ENCODE measurements around the gene DSTN. TPM values are rescaled to one million over a fixed set of nuclear protein-coding genes. Genes with fewer than 3 reads are reported as not detected.

The DSTN gene
- total RNA-seq, 1 donor from 2014 or later = 860 TPM

DNA sequence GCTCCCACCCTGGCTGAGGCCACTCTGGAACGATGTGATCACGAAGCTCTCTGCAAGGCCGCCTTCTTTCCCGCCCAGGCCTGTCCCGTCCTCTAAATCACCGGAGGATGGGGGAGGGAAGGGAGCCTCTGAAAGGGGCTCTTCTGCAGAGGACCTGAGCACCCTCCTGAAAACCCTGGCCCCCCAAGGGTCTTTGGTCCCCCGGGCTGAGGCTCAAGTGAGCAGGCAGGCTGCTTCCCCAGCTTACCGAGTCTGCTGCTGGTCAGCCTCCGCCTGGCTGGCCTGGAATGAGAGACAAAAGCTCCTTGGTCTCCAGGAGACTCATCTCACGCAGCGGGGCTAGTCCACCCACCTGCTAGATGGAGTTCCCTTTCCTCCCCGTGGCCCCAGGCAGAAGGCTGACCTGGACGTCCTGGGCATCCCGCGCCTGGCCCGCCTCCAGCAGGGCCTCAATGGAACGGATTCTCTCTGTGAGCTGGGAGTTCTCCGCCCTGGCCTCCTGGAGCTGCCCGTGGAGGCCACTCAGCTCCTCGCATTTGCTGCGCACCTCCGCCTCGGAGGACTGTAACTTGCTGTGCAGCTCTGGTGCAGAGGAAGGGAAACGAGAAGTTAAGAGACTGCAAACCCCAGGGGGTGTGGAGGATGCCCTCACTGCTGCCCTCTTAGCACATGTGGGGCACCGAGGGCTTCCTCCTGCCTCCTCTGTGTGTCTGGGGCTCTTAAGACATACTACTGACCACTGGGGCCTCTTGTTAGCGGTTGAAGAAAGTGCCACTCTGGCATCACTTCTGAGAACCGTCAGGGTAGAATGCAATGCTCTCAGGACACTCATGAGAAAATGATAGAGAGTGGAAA, 57.5 kb downstream of the DSTN start:
- DNase-seq (peak; percentile 40), ATAC-seq (ENCODE audit: poor library complexity) (no peak)
- intact Hi-C loops (cut with DNase I) = no loop called here

DNA sequence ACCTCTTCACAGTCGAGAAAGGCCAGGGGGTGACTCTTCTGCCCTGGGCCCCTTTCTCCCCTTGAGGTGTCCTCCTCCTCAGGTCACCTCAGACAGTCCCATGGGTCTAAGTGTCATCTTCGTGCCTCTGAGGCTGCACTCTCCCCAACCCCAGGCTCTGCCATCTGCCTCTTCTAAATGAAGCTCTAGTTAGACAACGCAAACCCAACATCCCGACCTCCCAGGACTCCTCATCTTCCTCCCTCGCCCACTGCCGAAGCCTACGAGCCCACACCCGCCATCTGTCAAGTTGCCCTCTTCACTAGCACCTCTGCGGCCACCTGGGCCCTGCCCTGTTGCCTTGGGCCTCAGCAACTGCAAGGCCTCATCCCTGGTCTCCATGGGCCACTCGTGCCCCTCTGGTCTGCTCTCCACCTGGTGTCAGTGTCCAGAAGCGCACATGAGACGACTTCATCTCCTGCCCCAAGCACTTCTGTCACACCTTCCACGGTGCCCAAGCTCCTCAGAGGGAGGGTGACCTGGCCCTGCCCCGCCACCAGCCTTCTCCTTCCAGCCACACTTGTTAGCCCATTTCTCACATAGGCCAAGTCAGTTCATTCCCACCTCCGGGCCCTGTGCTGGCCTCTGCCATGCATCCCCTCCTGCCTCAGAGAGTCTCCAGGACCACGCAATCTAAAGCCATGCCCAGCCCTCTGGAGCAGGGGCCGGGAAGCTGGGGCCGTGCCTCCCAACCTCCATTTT, 58.4 kb downstream of the DSTN start:
- ATAC-seq (ENCODE audit: poor library complexity) = no peak
- peak; percentile 42 for DNase-seq
- intact Hi-C loops (cut with DNase I) = no loop called here

DNA sequence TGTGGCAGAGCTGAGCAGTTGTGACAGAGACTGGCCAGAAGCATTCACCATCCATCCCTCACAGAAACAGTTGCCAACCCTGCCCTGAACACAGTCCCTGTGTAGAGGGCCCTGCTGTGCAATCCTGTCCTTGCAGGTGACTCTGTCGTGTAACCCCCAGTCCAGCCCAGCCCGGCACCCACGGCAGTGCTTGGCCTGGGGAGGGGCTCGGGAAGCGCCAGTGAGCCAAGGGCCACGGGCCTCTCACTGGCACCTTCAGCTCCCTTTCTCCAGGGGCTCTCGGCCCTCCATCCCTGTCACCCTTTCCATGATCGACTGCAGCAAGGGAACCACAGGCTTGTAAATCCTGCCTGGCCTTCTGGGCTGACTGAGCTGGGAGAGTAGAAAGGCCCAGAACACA, 59.1 kb downstream of the DSTN start:
- ATAC-seq (ENCODE audit: poor library complexity) (no peak), DNase-seq (no peak)
- intact Hi-C loops (cut with DNase I) = no loop called here

DNA sequence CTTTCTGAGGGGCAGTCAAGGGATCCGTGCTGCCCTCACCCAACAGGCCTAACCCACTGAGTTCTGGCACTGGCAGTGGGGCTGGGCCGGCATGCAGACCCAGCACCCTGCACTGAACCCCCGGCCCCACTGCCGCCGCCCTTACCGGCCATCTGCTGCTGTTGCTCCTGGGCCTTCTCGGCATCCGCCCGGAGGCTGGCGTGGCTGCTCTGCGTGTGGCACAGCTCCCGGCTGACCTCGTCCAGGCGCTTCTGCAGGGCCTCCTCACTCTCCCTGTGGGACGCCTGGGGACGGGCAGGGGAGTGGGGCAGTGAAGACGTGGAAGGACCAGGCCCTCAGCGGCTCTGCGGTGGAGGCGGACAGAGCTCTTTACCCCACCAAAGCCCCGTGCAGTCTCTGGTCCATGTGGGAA, 59.8 kb downstream of the DSTN start:
- peak; percentile 22 for DNase-seq
- intact Hi-C loops (cut with DNase I) = no loop called here
- ATAC-seq (ENCODE audit: poor library complexity) = no peak

DNA sequence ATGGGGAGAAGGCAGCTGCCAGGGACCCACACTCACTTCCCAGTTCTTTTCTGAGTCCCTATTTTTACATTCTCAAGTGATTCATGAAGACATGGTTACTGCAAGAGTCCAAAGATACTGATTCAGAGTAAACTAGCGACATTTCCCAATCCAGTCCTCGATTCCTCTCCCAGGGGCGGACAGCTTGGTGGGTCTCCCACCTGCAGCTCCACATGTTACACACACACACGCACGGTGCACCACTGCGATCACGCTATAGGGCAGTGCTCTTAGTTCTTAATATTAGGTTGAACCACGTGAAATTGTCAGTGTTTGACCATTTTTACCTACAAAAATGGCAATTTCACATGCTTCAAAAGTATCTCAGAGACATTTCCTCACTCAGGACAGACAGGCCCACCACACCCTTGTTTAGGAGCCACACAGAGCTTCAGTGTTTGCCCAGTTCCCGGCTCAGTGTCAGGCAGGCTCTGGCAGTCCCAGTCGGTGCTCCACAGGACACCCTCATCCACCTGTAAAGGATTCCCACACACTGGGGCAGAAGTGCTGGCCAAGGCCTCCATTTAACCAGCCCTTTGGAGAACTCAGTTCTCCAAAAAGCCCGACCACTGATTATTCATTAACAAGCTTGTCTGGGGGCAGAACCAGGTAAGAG, 60.4 kb downstream of the DSTN start:
- DNase-seq (peak; percentile 24), ATAC-seq (ENCODE audit: poor library complexity) (no peak)
- intact Hi-C loops (cut with DNase I) = no loop called here

DNA sequence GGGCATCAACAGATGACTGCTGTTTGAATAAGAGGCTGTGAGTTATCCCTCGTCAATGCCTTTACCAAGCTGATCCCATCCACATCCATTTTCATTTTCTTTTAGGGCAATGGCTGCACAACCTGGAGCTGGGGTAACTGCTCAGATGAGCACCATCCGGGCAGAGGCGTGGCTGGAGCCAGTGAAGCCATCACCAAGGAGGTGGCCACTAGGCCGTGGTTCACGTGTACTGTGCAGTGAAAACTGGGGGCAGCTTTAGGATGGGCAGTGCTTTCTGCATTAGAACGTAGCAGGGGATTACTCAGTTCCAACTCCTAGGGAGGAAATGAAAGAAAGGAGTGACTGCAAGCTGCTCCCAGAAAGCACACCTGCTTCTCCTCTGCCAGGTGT, 60.9 kb downstream of the DSTN start:
- no peak for ATAC-seq (ENCODE audit: poor library complexity)
- DNase-seq = peak; percentile 29
- intact Hi-C loops (cut with DNase I) = no loop called here

DNA sequence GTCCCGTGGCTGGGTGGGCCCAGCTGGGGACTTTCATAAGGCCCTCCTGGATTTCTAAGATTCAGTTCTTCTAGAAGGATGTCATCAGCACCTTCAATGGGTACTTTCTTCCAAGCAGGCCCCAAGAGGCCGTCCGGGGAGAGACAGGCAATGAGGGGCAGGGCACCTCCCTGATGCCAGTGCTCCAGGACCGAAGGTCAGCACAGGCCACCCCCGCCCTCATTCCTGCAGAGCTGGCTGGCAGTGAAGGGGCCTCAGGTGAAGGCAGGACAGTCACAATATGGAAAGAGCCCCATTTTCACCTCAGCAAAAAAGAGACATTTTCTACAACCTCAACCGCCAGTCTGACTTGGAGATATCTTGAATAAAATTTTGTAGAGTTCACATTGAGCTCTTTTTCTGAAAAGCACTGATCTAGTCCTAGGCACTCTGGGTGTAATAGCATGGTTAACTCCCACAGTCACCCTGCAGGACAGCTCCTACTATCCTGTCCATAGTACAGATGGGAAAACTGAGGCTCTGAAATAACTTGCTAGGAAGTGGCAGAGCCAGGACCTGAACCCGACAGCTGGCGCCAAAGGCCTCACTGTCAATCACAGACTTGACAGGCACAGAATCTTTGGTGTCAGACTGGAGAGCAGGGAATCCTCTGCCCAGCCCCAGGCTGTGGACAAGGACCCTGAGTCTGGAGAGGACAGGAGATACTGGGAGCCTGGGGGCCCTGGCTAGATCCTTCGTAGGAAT, 61.9 kb downstream of the DSTN start:
- ATAC-seq (ENCODE audit: poor library complexity) (no peak), DNase-seq (peak; percentile 33)
- intact Hi-C loops (cut with DNase I) = no loop called here

DNA sequence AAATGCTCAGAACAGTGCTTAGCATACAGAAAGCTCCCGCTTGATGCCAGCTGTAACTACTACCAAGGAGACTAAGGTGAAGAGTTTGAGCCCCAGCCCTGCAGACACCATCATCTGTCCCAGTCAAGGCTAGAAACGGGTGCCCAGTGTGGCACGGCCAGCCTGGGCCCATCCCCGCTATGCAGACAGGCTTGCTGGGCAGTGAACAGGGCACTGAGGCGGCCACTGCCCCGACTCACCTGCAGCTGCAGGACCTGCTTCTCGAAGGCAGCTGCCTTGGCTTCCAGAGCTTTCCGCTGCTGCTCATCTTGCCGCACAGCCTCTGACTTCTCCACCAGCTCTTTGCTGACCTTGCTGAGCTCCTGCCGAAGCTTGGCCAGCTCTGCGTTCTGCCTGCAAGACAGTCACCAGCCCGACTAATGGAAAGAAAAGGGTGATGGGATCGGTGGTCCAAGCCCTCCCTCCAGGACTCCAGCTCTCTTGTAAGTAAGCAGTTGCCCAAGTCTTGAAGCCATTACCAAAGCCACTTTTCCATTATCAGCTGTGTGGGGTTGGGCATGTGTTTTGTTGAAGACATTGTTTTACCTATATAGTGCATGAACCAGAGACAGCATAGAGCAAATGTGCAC, 63.5 kb downstream of the DSTN start:
- DNase-seq (peak; percentile 16), ATAC-seq (ENCODE audit: poor library complexity) (no peak)
- intact Hi-C loops (cut with DNase I) = no loop called here

DNA sequence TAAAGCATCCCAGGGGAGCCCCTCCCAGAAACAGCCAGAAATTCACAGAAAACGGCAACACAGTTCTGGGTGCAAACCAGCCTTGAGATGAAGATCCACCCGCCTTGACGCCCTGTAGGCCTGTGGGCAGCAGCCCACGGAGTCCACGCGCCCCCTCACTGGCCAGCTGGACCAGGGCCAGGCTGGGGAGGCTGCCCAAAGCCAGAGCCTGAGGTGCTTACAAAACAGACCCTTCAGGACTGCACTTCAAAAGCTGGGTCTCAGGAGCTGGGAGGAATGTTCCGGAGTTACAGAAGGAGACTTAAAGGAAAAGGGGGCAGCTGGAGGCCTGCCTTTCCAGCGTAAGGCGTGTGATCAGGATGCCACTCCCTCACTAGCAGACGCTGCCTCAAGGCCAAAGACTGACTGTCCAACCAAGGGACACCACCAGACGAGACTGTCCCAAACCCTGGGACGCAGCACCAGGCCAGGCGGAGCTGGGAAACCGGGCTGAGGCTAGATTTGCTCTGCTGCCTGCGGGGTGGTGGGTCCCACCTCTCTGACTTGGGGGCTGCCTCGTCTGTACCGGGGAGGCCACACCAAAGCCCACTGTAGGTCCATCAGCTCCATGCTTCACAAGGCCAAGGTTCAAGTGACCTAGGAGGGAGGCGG, 64.1 kb downstream of the DSTN start:
- no peak for ATAC-seq (ENCODE audit: poor library complexity)
- intact Hi-C loops (cut with DNase I) = no loop called here
- DNase-seq = no peak

DNA sequence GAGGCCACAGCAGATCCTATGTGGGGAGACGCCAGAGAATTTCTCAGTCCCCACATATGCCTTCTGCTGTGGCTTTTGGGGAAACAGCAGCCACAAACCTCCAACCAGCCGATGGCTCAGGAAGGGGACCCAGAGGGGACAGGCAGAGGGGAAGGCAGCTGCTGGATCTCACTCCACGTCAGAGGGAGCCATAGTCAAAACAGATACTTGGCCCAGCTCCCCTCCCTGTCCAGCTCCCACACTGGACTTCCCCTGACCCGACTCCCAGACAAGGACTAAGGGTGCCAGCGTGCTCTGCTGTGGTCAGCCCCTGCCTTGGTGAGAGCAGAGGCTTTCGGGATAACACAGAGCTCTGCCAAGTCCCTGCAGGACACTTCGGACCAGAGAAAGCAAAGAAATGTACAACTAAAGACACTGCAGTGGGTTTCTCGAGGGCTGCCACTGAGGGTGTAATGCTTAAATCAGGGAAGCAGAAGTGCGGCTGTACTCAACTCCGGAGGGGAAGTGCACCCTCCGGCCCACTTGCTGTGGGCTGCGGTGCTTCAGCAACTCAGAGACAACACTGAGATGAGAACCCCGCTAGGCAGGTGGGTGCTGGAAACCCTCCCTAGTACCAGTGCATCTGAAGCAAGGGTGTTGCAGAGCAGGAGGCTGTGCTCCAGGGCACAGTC, 64.9 kb downstream of the DSTN start:
- intact Hi-C loops (cut with DNase I) = no loop called here
- DNase-seq (peak; percentile 76), ATAC-seq (ENCODE audit: poor library complexity) (peak; percentile 65)

DNA sequence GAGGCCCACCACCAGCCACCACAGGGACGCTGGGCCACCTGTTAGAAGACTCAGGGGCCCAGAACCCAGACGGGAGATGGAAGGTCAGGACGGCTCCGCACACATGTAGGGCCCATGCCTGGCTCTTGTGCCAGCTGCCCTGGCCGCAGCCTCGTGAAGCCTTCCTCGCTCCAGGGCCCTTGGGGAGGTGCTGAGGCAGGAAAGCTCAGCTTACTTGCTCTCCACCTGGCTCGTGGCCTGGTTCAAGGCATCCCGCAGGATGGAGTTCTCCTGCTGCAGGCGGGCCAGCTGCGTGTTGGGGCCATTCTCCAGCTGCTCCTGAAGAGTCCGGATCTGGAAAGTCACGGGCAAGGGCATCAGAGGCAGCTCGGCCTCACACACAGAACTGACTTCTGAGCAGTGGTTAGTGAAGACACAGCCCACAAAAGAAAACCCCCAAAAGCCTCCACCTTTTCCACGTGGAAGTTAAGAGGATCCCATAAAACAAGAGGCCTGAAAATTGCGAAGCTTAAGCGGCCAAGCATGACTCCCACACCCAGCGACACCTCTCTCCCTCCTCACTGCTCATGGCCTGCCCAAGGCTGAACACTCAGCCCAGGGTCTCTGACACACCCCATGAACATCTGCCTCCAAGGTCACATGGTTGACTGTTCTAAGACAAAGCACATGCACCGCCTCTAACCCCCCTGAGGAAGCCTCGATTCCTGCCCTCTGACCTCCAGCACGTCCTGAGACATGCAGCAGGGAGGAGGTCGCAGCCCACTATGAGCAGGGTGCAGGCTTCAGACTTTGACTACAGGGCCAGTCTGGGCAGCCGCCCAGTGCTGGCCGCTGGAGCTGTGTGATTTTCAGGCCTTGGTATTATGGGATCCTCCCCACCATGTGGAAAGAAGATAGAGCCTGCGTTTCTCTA, 65.7 kb downstream of the DSTN start:
- peak; percentile 45 for ATAC-seq (ENCODE audit: poor library complexity)
- DNase-seq = peak; percentile 72
- intact Hi-C loops (cut with DNase I) = no loop called here

DNA sequence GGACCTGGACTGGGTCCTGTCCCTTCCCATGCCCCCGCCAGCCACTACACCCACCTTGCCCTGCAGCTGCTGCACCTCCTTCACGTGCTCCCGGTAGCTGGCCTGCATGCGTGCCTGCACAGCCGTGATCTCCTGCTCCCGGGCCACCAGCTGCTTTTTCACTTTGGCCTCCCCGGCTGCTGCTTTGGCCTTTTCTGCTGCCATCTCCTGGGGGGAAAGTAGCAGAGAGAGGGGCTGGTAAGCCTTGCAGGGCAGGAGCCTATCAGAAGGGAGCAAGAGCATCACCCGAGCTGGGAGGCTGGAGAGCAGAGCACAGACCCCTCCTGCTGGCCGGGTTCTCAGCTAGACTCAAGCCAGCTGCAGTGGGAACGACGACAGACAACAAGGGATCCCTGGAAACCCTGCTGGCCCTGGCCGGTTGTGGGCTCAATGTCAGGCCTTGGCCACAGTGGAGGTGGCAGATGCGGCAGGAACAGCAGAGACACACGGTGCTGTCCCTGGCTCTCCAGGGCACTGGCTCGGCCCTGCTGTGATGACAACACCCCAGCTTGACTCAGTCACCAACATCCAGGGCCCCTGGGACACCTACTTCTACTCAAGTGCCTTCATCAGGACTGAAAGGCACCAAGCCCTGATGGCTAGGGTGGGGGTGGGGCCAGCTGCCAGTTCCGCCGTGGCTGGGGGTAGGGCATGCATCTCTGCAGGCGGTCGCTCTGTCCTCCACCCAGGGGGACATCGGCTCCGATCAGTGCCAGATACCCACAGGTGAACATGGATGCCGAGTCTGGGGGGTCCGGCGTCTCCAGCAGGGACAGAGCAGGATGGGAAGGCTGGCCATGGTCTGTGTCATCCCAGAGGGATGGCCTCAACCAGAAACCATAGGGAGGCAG, 66.9 kb downstream of the DSTN start:
- intact Hi-C loops (cut with DNase I) = no loop called here
- DNase-seq (peak; percentile 59), ATAC-seq (ENCODE audit: poor library complexity) (peak; percentile 13)

DNA sequence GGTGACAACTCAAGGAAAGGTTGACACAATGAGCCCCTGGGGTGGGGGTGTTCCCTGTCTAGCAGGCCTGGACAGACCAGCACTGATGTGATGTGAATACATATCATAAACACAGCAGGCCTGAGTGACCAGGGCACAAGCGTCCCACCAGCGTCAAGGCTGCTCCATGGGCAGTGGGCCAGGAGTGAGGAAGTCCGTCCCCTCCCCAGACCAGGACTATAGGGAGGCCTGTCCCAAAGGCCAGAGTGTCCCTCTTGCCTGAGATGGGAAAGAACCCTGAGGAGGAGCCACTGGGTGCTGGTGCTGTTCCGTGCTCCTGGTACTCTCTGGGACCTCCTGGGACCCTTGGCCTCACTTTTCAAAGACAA, 67.5 kb downstream of the DSTN start:
- ATAC-seq (ENCODE audit: poor library complexity) (no peak), DNase-seq (no peak)
- intact Hi-C loops (cut with DNase I) = no loop called here

DNA sequence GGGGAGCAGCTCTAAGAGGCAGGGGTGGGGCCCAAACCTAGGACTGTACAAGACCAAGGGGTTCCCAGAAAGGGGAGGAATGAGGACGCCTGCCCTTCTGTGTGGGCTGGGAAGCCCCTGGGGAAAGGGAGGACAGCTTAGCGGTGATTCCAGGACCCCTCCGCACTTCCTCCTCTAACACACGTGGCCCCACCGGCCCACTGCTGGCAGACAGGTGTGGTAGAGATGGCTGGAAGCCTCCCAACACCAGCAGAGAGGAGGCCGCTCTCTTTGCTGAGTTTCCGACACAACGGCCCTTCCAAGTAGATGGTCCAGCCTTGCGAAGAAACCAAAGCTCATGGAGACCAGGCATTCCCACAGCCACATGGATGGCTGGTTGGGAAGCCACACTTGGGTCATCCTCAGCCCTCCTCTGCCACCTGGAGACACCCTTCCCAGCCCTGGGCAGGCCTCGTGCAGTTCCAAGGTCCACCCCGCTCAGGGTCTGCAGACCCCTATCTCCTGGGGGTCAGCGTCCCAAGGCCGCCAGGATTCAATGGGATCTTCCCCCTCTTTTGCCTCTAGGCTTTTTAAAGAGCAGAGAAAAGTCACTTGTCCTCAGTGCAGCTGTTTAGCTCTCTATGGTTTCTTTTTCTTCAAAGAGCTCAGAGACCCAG, 68.2 kb downstream of the DSTN start:
- DNase-seq = no peak
- ATAC-seq (ENCODE audit: poor library complexity) = no peak
- intact Hi-C loops (cut with DNase I) = no loop called here

DNA sequence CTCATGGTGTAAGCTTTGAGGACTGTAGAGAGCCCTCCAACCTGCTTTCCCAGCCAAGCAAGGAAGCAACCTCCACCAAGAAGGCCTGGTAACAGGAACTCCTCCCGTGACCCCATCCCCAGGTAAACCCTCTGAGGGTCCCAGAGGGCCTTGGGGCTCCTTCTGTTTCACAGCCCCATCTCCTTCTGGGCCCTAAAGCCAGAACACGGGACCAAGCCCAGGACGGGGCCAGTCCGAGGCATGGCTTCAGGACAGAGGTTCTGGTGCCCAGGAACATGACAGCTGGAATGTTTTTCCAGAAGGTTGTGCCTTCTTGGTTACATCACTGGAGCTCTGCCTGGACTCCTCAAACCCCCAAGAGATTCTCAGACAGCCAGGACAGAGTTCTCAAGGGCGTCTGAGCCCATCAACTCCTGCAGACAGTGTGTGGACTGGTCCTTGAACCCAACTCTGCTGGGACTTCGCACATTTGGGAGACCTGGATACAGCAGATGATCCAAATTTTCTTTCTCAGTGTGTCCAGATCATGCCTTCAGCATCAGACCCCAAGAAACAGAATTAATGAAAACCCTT, 69.0 kb downstream of the DSTN start:
- ATAC-seq (ENCODE audit: poor library complexity) = no peak
- intact Hi-C loops (cut with DNase I) = no loop called here
- DNase-seq = no peak
